HG02884 (cell line): ENCODE data around the gene SCFD1.

ENCODE experiments used
- ATAC-seq: cut with Tn5 transposase; IDR thresholded peaks from one replicate; pipeline ENCODE4 v1.9.1; 2021; ENCODE audit warnings: mild to moderate bottlenecking, moderate library complexity; ENCODE audit not compliant: unreplicated experiment

Gene SCFD1

DNA sequence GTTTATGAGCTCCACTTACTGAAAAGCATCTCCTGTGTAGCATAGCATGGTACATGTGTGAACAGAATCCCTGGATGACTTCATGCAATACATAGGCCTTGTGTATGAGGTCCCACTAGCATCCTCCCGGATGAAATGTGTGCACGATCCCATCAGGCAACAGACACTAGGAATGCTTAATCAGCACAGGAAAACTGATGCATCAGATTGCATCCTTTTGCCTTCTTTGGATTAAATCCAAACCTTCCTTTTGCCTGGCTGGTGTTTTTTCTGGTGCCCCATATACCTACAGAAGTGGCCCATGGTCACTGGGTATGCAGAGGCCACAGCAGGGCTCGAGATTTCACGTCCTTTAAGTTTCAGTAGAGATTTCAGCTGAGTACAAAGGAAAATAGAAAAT is 131.3 kb downstream of the SCFD1 start:
- ATAC-seq = no peak

DNA sequence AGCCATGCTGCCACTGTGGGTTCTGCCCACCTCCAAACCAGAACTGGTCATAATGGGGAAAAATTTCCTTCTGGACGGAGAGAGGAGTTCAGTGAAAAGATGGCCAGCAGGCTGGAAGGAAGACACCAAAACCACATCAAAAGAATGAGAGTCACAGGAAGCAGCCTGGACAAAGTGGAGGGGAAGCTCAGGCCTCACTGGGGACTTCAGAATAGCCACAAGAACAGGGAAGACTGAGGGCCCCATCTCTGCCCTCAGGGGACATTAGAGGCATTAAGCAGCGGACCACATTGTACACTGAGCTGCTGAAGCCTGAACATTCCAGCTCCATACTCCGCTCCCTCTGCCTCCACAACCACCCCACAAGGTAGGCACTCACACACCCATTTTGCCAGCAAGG is 132.7 kb downstream of the SCFD1 start:
- ATAC-seq = no peak

DNA sequence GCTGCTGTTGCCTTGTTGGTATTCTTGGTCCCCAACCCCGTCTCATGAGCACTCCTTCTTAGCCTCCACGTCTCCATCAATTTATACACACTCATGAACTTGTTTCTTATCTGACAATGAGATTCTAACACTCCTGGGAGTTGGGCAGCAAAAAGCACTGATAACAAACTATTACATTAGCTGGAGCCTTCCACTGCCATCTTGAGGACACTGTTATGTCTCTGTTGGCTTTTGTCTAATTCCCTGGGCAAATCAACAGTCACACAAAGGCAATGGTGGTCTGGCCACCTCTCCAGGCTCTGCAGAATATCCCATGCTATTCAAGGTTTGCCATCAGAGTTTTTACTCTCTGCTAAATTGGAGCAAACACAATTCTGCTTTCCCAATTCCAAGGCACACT is 134.5 kb downstream of the SCFD1 start:
- ATAC-seq = no peak

DNA sequence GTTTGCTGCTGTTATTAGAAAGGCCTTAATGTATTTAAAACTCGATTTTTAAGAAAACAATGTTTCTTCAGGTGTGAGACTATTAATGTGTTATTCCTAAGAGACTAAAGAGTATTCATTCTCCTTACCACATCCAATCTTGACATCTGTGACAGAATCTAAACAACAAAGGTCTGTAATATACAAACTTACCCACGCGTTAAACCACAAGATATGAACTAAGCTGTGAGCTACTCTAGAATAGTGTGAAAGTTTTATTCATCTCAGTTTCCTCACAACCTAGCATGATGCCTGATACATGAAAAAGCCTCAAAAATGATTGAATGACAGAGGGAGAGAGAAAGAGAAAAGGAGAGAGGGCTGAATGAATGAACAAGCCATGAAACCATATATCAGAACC is 135.0 kb downstream of the SCFD1 start:
- ATAC-seq = no peak

DNA sequence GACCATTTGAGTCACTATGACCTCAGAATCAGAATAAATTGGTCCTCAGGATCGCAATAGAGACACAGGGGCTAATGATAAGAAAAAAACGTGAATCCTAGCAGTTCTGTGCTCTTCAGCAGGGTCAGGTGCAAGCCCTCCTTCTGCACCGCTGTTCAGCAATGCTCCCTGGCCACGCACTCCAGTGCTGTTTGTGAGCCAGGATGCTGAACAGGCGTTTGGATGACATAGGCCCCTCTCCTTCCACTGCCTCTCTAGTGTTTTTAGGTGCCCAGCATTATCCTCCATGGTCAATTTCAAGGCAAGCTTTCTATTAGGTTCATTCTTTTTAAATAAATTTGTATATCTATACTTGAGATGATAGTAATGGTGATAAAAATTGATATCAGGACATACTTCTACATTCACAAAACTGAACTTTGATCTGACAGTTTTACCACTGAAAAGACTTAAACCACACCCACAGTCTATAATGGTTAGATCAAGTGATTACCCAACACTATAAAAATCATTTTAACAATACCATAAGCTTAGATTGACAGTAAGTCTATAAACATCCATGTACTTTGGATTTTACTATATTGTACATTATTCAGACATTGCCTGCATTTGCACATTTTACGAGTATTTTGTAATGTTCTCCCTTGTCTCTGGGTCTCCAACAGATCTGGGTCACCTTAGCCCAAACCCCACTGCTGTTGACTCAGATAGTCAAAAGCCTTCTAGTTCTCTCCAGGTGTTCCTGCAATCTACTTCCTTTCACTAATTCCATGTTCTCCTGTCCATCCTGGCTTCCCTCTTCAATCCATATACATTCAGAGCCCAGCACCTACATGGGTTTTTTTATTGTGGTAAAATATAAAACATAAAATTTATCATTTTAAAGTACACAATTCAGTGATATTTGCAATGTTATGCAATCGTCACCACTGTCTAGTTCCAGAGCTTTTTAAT is 137.3 kb downstream of the SCFD1 start:
- ATAC-seq = no peak

DNA sequence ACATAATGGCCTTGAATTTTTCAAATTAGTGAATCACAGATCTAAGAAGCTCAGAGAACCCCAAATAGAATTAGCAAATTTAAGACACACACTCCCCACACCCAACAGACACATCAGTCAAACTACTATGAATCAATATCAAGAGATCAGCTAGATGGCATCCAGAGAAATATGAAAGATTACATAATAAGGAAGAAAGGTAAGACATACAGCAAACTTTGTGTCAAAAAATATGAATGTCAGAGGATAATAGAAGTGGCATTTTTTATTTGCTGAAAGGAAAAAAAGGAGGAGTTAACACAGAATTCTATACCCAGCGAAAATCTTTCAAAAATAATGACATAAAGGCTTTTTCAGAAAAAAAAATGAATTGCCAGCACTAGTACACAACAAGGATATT is 141.8 kb downstream of the SCFD1 start:
- no peak for ATAC-seq

DNA sequence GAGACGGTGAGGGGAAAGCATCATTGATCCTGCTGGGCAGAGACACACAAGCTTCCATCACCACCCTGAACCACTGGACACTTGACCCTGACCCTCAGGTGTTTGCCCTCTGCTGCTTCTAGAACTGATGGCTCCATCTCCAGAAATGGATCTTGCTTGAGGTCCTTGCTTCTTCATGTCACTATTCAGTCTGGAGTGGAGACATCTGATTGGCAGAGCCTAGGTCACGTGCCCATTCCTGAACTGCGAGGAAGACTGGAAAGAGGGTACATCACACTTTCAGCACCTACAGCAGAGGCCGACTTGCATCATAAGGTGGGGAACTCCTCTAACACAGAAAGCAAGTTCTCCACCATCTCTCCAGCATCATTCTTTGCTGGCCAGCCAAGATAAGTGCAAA is 145.5 kb downstream of the SCFD1 start:
- no peak for ATAC-seq

DNA sequence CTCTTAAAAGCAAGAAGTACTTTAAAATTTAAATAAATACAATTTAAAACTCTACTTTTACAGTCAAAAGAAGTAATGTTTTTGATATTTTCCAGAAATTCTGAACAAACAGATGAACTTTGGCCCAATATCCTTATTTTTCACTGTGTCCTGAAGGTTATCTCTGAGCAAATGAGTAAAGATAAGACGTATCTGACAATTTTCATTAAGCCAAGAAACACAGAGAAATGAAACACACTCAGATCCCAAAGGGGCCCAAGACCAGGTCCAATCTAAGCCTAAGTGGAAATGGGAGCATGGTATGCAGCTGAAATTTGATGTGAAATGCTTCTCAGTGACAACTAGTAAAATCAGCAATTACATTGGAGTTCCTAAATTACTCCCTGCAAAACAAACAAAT is 146.7 kb downstream of the SCFD1 start:
- ATAC-seq = no peak

DNA sequence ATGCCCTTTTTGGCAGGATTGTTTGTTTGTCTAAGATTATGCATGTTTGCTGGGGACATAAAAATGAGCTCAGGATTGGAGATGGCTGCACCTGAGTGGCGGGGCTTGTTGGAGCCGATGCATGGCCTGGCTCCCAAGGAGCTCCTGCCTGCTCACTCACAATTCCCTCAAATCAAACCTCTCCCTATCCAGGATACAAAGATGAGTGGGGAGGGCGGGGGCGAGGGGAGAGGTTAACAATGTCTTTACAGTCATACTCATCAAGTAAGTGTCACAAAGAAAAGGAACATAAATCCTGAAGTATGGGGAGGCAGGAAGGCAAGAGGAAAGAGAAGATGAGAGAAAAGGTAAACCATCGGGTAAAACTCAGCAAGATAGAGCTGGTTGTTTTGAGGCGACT is 148.3 kb downstream of the SCFD1 start:
- no peak for ATAC-seq

DNA sequence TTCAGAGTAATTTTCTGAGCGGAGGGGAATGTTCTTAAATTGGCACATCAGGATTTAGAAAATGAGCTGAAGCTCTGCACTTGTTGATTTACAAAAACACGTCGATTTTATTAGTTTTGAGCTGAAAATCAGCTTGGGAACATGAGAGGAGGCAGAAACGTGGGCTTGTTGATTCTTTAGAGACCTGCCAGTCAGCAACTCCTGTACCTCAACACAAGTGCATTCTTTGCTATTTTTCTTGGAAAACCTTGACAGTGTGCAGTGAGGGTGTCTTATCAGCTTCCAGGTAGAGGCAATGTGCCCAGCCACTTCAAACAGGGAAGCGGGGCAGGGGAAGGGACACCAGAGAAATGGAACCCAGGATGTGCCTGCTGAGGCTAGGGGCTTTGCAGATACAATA is 149.5 kb downstream of the SCFD1 start:
- ATAC-seq = no peak

DNA sequence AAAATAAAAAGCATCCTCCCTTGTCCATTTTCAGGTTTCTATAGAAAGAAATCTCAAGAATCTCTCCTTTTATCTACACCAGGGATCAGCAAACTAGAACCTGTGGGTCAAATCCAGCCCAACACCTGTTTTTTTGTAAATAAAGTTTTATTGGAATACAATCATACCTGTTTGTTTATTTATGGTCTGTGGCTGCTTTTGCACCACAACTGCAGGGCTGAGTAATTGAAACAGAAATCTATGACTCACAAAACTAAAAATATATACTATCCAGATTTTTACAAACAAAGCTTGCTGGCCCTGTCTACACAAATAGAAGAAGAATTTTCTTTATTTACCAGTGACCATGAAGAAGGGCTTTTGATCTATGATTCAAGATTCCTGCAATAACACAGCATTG is 157.1 kb downstream of the SCFD1 start:
- peak; percentile 54 for ATAC-seq
